Mucosa of descending colon (tissue), 3 donors: Measurements from ENCODE around the gene NPNT. TPM values are rescaled to one million over a fixed set of nuclear protein-coding genes. Genes with fewer than 3 reads are reported as not detected.

Source experiments
- ATAC-seq: fragments of 200-7000 bp; cut with Tn5 transposase; one replicate; pipeline ENCODE4 v1.9.1; 2020; ENCODE audit warnings: mild to moderate bottlenecking, moderate library complexity
- DNase-seq, 3 donors: peaks; one replicate each; pipeline ENCODE4 v3.0.0-alpha.2; 2020
- H3K36me3 ChIP-seq: fragments of 200-600 bp; one replicate; pipeline ENCODE4 v1.8.0; 2021; ENCODE audit warnings: low read depth, mild to moderate bottlenecking
- H3K4me1 ChIP-seq: fragments of 200-600 bp; one replicate; pipeline ENCODE4 v1.8.0; 2021; ENCODE audit warnings: low read depth, mild to moderate bottlenecking
- H3K4me3 ChIP-seq: fragments of 200-600 bp; one replicate; pipeline ENCODE4 v1.8.0; 2021; ENCODE audit warnings: mild to moderate bottlenecking
- H3K9me3 ChIP-seq: fragments of 200-600 bp; one replicate; pipeline ENCODE4 v1.8.0; 2021; ENCODE audit warnings: mild to moderate bottlenecking
- intact Hi-C, 2 donors: fragments of 100-400 bp; cut with DNase I in 1 of 2; cut with micrococcal nuclease in 1 of 2; formaldehyde crosslinking; loops; one replicate each; pipeline versions ENCODE4 v1.11.0 to v1.11.1; 2022; cut with DNase I, micrococcal nuclease
- total RNA-seq, 3 donors: library from RNA; stranded (reverse); fragmentation: NEBNext Ultra II Directional in 2 of 3; extraction: Animal tissue kit (Norgen Biotek cat#: 25700) in 2 of 3; gene quantifications; one replicate each; pipeline versions ENCODE4 v1.2.1 to v1.2.4, GENCODE V29; 2021 to 2023
- TF ChIP-seq, protein P1 (sequence below): fragments of 200-600 bp; IDR thresholded peaks from one replicate; pipeline ENCODE4 v1.8.0; 2022; ENCODE audit warnings: antibody characterized with exemption, mild to moderate bottlenecking
- donor health status: DM: no; HTN: no; CAD: no; lungs with moderate emphysema.
- donor health status: DM: no; HTN: no; CAD: no.
- donor health status: DM: no; HTN: yes; CAD: no.

NPNT gene
- total RNA-seq, 3 donors from 2014 or later: 16.9 to 29.6 (median 26.3) TPM

DNA sequence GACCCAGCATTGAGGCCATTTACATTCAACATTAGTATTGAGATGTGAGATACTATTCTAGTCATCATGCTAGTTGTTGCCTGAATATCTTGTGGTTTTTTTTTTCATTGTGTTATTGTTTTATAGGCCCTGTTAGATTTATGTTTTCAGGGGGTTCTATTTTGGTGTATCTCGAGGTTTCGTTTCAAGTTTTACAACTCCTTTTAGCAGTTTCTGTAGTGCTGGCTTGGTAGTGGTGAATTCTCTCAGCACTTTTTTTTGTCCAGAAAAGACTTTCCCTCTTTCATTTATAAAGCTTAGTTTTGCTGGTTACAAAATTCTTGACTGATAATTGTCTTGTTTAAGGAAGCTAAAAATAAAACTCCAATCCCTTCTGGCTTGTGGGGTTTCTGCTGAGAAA is 115.5 kb downstream of the NPNT start:
- intact Hi-C loops: no loop called here
- TF ChIP-seq, protein P1, sequence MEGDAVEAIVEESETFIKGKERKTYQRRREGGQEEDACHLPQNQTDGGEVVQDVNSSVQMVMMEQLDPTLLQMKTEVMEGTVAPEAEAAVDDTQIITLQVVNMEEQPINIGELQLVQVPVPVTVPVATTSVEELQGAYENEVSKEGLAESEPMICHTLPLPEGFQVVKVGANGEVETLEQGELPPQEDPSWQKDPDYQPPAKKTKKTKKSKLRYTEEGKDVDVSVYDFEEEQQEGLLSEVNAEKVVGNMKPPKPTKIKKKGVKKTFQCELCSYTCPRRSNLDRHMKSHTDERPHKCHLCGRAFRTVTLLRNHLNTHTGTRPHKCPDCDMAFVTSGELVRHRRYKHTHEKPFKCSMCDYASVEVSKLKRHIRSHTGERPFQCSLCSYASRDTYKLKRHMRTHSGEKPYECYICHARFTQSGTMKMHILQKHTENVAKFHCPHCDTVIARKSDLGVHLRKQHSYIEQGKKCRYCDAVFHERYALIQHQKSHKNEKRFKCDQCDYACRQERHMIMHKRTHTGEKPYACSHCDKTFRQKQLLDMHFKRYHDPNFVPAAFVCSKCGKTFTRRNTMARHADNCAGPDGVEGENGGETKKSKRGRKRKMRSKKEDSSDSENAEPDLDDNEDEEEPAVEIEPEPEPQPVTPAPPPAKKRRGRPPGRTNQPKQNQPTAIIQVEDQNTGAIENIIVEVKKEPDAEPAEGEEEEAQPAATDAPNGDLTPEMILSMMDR: no peak

DNA sequence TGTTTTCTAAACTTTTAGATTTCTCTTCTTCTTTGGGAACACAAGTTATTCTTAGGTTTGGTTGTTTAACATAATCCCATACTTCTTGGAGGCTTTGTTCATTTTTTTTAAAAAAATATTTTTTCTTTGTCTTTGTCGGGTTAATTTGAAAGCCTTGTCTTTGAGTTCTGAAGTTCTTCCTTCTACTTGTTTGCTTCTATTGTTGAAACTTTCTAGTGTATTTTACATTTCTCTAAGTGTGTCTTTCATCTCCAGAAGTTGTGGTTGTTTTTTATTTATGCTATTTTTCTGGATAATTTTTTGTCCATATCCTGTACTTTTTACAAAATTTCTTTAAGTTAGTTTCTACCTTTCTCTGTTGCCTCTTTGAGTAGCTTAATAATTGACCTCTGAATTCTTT is 116.1 kb downstream of the NPNT start:
- DNase-seq (no peak), ATAC-seq (no peak)
- peaks cover 11% of the 10 kb centered on the region for H3K9me3 ChIP-seq
- no peaks in the 10 kb centered on the region for H3K4me1 ChIP-seq
- intact Hi-C loops: no loop called here
- H3K36me3 ChIP-seq: no peaks in the 10 kb centered on the region
- H3K4me3 ChIP-seq: no peak overlapping the region
- TF ChIP-seq, protein P1: no peak

More for the DNA sequence above, 115.5 kb downstream of the NPNT start:
- peaks cover 11% of the 10 kb centered on the region for H3K9me3 ChIP-seq
- no peak overlapping the region for H3K4me3 ChIP-seq
- ATAC-seq: no peak
- no peaks in the 10 kb centered on the region for H3K4me1 ChIP-seq
- H3K36me3 ChIP-seq: no peaks in the 10 kb centered on the region
- DNase-seq: no peak

DNA sequence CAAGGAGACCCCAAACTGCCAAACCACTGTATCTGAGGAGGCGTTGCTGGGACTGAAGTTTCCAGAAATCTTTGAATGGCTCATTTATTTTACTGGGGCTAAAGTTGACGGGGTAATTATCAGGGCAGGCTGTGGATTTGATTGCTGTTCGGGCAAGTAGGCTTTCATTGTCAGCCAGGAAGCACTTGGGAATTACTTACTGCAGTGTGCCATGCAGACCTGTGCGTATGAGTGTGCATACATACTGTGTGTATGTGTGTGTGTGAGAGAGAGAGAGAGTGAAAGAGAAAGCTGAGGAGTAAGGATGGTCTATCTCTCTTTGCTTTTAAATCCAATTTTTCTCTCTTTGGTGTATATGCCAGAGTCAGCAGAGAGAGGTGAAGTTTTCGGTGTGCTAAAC is 122.7 kb downstream of the NPNT start:
- Histone ChIP-seq H3K4me3 (no peak overlapping the region), H3K36me3 (no peaks in the 10 kb centered on the region), H3K4me1 (no peaks in the 10 kb centered on the region), H3K9me3 (no peaks in the 10 kb centered on the region)
- intact Hi-C loops: no loop called here
- DNase-seq: no peak
- TF ChIP-seq, protein P1: no peak
- ATAC-seq: peak; percentile 67

DNA sequence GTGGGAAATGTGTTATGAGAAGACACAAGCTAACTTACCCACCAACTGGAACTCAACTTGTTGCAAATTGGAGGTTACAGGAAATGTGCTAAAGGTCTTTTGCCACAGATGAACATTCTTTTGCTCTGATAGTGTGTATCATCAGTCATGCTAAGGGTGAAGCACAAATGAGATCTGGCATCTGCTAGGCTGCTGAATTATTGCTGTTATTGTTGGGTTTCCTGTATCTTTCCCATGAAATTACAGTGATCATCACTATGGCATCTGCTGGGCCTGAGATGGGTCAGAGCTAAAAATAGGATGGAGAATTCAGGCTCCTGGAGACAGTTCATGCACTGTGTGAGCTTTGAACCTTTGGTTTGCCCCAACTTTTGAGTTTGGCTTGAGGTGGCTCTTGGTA is 124.5 kb downstream of the NPNT start:
- Histone ChIP-seq H3K4me1 (no peaks in the 10 kb centered on the region), H3K36me3 (no peaks in the 10 kb centered on the region), H3K4me3 (no peak overlapping the region), H3K9me3 (no peaks in the 10 kb centered on the region)
- intact Hi-C loops: no loop called here
- TF ChIP-seq, protein P1: no peak
- ATAC-seq: no peak
- DNase-seq: no peak

Other genes starting within 250 kb of the NPNT start
- 10 to 100 TPM; 15.9 to 18.7 (median 17.1) TPM for gene INTS12, start 186.8 kb upstream of the NPNT start, total RNA-seq
- 10 to 100 TPM in 2 of 3 donors, 1 to 10 TPM in 1; 6.7 to 11.6 (median 10.1) TPM for gene GSTCD, start 186.7 kb upstream of the NPNT start, total RNA-seq